Germinal center (tissue), 1 donor: ENCODE results near the gene ALG12.
"Not testable (repeated sequence)": the region's sequence is repeated elsewhere in the genome, so short reads cannot be mapped to it uniquely, and the experiment has no call there.

Experiments
- DNase-seq: peaks from one replicate; pipeline ENCODE4 v3.0.0; 2012; ENCODE audit warnings: mixed read lengths, low spot score

The ALG12 gene

DNA sequence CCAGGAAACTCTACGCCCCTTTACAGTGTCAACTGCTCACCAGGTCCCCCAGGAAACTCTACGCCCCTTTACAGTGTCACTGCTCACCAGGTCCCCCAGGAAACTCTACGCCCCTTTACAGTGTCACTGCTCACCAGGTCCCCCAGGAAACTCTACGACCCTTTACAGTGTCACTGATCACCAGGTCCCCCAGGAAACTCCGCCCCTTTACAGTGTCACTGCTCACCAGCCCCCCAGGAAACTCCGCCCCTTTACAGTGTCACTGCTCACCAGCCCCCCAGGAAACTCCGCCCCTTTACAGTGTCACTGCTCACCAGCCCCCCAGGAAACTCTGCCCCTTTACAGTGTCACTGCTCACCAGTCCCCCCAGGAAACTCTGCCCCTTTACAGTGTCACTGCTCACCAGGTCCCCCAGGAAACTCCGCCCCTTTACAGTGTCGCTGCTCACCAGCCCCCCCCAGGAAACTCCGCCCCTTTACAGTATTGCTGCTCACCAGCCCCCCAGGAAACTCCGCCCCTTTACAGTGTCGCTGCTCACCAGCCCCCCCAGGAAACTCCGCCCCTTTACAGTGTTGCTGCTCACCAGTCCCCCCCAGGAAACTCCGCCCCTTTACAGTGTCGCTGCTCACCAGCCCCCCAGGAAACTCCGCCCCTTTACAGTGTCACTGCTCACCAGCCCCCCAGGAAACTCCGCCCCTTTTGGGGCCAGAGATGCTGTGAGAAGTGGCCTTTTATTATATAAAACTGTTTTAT is 27.0 kb upstream of the ALG12 start:
- not testable (repeated sequence) for DNase-seq

DNA sequence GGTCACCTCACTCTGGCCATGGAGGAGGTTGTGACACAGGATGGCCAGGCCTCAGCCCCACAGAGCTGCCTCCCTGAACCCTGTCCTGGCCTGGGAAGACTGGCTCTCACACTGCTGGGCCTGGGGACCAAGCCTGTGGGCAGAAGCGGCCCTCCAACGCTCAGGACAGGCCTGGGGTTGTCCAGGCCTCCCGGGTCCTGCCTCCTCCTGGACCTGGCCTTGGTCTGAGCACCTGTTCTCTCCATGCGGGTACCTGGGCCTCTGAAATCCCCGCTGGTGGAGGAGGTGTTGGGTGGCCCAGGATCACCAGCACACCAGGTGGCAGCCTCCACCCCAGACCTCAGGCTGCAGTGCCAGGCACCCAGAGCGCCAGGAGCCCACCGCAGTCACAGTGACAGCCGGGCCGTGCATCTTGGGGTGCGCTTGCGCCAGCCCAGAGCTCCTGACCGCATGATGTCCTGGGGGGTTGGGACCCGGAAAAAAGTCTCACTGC is 26.2 kb upstream of the ALG12 start:
- no peak for DNase-seq

DNA sequence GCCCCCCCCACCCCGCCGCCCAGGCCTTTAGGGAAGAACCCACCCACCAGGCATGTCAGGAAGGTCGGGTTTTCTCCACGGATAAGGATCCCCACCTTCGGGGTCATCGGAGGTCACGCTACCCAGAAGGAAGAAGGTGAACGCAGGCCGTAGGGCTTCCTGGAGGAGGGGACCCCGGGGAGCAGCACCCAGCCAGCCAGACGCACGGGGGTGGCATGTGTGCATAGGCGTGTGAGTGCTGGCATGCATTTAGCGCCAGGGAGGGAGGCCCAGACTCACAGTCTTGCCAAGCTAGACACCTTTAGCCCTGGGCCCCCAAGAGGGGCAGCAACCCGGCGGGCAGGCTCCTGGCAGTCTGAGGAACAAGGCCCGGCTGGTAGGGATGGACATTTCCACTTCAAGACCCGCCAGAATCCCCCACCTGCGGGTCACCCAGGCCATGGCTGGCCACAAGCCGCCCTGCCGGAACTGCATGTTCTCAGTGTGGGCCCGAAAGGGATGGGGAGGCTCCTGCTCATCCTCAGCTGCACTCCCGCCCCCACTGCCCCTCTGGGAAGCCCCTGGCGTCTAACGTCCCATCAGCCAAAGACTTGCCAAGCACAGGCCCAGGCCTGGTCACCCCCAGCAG is 25.6 kb upstream of the ALG12 start:
- no peak for DNase-seq

DNA sequence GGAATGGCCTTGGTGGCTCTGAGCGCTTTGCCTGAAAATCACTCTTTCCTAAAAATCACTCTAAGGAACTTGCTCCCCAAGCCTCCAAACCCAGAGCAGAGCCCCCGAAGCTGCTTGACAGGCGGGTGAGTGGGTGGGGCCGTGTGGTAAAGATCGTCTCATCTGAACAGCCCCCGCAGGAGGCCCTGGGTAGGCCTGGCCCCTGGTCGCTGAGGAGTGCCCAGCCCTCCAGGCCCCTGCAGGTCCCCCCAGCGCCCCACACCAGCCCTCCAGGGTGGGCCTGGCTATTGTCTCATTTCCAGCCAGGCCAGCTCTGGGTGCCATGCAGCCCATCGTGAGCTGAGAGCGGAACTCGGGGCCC is 25.1 kb upstream of the ALG12 start:
- no peak for DNase-seq

DNA sequence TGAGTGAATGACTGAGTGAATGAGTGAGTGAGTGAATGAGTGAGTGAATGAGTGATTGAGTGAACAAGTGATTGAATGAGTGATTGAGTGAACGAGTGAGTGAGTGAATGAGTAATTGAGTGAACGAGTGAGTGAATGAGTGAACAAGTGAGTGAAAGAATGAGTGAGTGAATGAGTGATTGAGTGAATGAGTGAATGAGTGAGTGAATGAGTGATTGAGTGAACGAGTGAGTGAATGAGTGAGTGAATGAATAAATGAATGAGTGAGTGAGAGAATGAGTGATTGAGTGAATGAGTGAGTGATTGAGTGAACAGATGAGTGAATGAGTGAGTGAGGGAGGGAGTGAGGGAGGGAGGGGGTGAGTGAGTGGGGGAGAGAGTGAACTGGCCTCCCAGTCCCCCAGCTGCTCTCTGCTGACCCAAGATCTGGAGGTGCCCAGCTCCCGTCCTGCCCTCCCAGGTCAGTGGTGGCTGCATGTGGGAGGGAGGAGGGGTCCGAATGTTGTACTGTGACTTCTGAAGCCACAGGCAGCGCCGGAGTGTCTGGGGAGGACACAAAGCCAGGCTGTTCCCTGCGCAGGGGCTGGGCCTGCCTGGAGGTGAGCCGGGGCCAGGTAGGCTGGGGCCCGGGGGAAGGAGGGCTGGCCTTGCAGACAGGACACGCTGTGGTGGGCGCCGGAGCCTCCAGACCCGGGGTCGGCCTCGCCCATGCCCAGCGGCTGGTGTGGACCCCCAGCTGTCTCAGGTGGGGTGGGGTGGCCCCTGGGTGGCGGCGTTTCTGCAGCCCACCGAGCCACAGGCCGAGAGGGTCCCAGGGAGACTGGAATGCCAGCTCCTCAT is 24.5 kb upstream of the ALG12 start:
- no peak for DNase-seq

DNA sequence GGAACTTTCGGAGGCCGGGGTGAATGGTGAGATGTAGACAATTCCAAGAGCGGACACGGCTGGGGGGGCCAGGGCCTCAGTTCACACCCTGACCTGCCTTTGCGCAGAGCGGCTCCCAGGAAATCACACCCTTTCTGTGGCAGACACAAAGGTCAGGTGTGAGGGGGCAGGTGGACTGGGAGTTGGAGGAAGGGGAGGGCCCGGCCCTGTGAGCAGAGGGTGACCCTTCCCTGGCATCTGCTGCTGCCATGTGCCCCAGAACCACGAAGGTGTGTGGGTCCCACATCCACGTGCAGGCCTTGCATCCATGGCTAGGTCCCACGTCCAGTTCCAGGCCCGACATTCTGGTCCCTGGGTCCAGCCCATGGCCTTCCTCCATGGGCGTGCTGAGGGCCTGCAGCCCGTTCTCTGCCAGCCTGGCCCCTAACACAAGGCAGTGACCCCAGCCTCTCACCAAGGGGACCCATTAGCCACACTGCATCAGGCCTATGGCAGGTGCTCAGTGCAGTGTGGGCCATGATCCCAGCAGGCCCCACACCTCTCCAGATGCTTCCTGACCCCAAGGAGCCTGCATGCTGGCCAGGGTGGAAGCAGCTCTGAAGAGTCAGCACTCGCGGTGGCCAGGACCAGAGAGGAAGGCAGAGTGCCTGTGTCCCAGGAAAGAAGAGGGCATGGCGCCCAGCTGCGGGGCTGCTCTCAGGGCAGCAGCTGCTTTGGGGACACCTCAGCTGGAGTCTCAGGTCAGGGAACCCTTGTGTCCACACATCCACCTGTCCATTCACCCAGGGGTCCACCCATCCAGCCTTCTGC is 23.5 kb upstream of the ALG12 start:
- no peak for DNase-seq

DNA sequence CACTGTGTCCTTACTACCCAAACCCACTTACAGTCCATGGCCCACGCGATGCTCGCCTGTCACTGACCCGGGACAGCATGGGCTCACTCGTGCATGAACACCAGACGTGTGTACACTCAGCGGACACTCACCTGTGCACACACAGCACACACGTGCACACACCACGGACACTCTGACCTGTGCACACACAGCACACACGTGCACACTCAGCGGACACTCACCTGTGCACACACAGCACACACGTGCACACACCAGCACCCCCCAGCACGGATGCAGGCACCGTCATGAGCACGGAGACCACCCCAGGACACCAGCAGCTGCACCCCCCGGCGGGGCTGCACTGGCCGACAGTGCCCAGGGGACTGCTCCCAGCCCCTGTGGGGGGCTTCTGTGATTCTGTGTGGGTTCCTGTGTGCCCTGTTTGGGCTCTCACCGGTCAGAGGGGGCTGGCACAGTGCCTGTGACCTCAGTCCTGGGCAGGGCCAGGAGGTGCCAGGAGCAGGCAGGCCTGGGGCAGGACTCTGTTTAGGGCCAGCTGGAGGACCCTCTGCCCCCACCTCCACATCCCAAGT is 20.4 kb upstream of the ALG12 start:
- DNase-seq: no peak

DNA sequence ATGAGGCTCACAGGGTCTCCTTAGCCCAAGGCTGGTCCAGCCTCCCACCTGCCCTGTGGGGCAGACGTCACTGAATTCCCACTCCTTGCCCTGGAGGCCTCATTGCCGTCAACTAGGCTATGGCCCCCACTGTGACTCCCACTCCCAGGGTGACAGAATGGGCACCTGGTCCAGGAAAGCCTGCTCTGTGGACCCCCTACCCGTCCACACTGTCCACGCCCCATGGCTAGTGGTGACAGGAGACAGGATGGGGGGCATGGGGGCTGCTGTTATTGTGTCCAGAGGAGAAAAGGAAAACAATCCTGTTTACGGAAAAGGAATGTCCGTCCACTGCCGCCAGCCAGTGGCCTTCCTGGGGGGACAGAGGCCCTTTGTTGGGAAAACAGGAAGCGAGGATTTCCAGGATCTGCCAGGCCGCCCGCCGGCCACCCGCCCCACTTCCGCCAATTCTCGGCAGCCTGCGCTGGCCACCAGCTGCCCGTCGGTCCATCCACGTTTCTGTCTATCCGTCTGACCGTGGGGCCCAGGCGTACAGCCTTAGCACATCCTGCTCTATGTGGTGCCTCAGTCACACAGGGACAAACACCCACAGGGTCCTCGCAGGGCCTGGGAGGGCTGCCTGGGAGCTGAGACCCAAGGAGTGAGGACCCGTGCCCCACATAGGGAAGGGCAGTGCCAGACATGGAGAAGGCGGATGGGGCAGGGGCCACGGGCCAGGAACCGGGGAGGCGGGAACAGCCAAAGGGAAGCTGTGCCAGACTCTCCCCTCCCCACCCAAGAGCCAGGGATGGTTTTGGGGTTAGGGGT is 19.7 kb upstream of the ALG12 start:
- no peak for DNase-seq

DNA sequence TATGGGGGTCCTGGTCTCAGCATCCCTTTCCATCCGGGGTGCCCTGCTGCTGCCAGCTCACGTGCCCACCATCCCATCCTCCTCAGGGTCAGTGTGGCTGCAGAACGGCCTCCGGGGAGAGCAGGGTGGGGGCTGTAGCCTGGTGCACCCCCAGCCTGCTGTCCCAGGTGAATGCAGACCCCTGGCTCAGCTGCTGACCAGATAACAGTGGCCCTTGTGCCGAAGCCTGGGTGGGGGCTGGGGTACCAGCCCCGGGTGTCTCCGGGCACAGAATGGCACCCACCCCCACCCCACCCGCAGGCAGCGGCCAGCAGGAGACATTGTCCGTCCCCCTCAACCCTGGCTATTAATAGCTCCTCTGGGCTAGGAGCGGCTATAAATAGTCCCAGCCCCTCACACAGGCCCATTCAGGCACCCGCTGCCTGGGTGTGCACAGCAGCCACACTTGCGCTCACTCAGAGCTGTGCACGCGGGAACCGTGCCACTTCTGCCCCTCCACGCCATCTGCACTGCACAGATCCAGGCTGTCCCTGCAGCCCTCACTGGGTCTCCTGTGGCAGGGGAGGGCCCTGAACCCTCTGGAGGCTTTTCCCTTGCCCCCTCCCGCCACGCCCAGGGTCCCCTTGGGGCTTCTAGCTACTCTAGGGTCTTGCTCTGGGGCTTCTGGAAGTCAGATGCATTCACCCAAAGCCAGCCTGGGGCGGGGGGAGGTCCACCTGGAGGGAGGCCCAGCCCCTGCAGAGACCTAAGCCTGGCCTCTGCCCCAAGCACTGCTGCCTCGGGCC is 18.9 kb upstream of the ALG12 start:
- no peak for DNase-seq

DNA sequence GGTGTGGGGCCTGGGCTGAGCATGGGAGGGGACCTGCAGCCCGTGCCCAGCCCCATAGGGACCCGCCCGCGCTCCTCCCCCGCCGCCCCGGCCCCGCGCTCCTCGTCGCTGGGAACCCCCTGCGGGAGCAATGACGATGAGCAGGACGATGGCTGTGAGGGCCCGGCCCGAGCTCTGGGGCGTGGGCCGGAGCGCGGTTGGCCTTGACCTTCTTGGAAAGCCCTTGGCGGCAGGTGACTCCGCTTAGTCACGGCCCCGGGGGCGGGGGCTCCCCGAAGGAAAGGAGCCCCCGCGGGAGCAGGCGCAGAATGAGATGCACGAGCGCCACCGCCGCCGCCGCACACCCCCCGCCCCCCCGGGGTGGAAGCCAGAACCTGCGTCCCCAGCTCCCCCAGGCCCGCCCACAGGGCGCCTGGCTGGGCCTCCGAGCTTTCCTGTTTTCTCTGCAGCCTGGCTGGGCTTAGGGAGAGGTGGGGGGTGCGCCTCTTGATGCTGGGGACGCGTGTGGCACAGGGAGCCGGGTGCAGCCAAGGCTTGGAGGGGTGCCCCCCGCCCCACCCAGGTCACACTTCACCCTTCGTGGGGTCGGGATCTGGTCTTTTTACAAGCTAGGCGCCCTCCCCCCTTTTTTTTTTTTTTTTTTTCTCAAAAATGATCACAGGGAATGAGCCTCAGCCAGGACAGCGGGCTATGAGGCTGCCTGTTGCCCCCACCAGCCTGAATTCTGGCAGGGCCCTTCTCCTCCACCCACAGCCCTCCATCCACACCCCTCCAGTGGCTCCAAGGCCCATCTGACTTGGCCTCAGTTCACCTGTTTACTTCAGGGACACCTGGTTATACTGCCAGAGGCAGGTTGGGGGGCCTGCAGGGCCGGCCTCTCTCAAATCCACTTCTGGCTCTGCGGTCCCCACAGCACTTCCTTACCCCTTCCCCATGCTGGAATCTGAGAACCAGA is 18.1 kb upstream of the ALG12 start:
- DNase-seq: peak; percentile 77

DNA sequence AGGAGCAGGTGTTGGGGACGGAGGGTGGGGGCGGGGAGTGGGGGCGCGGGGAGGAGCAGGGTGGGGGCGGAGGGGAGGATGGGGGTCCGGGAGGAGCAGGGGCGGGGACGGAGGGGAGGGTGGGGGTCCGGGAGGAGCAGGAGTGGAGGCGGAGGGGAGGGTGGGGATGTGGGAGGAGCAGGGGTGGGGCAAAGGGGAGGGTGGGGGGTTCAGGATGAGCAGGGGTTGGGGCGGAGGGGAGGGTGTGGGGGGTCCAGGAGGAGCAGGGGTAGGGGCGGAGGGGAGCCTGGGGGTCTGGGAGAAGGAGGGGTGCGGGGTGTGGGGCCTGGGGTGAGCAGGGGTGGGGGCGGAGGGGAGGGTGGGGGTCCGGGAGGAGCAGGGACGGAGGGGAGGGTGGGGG is 17.3 kb upstream of the ALG12 start:
- no peak for DNase-seq

DNA sequence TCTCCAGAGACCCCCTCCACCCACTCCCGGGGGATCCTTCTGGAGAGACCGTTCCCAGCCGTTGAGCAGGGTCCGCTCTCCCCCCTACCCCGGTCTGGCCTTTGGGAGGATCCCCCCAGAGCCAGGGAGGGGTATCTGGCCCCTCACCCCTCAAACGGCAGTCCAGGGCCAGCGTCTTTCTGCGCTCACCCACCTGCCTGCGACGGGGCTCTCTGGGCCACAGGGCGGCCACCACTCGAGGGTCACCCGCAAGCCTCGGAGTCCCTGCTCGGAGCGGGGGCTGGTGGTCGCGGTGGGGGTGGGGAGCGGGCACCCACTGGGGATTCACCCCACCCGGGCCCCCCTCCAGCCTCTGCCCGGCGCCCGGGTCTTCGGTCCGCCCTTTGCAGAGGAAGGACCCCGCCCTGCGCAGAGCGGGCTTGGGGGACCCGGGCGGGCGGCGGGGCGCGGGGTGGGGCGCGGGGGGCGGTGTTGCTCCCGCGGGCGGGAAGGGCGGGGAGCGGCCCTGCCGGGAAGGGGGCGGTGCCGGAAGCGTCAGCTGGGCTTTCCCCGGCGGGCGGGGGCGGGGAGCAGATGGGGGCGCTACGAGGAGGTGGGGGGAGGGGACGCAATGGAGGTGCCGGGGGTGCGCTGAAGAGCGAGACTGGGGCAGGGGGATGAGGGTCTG is 16.8 kb upstream of the ALG12 start:
- DNase-seq: peak; percentile 67

DNA sequence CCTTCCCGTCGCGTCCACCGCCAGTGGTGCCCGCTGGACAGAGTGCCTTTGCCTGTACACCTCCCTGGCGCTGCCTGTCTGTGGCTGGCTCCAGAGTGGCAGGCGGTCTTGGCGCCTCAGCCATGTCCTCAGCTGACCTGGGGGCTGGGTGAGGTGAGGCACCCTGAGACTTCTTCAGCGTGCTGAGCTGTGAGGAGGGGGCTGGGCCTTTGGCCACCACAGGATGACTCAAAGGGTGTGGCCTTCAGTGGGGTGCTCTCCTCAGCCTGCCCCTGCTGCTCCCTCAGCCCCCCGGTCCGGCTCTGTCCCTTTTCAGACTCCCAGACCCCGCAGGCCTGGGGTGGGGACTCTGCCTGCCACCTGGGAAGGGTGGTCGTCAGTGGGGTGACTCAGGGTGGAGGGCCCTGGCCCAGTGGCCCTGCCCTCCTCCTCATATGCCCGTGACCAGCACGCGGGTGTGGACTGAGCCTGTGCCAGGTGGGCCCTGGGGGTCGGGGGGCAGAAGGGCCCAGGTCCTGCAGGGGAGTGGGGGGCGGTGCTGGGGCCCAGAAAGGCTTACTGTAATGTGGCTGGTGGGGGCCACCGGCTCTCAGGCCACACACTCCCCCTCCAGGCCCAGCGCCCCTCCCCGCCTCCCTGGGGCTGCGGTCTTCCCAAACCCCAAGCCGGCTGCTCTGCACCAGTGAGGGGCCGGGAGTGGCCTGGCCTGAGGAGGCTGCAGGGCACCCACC is 16.1 kb upstream of the ALG12 start:
- no peak for DNase-seq

DNA sequence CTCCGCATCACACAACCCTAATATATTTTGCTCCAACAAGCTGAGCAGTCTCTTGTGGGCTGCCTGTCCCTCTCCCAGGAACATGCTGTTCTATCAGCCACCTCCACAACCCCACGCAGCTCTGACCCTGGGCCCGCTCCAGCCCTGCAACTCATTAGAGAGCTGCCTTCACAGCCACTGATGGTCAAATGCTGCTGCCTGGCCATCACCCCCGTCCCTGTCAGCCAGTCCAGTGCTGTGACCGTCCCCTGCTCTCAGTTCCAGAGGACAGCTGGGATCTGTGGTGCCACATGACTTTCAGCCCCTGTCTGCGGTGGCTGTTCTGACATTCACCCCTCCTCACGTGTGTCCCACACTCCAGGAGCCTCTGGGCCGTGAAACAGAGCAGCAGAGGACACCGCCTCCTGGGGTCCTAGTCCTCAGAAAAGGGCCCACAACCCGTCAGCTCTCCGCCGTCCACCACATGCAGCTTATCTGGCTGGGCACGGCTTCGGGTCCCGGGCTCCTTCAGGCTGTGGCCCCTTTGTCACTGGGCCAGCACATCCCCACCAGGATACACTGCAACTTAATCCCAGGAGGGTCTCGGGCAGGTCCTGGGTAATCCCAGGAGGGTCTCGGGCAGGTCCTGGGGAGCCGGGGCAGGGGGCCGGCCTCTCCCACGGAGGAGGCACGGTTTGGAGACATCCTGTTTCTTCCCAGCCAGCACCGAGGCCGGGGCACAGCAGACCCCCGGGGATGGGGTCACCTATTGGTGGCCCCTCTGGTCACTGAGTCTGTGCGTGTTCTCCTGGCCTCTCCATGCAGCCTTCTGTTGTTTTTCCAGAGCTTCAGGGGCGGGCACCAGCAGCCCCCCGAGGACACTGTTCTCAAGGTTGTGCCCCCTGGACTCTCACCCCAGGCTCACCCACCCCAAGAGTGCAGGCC is 15.3 kb upstream of the ALG12 start:
- DNase-seq: no peak

DNA sequence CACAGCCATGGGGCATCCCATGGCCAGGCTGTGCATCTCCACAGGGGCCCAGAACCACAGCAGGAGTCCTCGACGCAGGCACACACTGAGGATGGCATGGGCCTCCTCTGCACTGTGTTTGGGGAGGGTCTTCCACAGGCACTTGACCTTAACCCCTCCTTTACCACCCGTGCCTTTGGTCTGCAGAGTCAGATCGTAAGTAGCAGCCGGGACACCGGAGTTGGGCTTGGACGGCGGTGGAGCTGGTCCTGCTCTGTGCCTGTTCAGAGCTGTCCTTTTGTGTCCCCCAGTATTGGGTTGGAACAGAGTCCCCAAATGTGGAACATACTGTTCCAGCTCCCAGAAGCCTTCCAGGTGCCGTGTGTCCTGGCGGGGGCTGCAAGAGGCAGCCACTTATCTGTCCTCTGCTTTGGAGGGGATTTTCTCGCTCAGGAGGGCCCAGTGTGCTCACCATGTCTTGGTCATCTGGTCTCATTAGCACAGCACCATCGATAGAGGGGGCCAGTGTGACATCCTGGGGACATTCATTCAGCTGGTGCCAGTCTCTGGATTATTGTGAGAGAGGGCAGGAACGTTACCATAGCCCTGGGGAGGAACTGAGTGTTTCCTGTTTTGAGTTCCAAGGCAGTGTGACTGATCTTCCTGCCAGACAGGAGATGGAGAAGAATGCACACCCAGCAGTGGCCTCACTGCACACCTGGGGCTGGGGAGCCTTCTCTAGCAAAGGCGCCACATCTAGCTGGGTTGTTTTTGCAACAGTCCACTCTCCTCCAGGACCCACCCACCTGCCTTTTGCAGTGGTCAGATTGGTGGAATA is 12.6 kb upstream of the ALG12 start:
- peak; percentile 81 for DNase-seq
